HL-60 (cell line): ENCODE measurements around the gene DLK1.

Source experiments
- DNase-seq, 2 experiments: peaks; one replicate each; pipeline ENCODE4 v3.0.0-alpha.2; 2010 to 2020; ENCODE audit warnings: low read depth in 1 of 2, low spot score in 1 of 2
- H3K27ac ChIP-seq: fragments of 250-450 bp; sonication (Bioruptor Pico); replicated peaks from 2 replicates; pipeline ENCODE4 v1.5.1; 2020; ENCODE audit warnings: mild to moderate bottlenecking, moderate library complexity
- H3K27me3 ChIP-seq: fragments of 250-450 bp; sonication (Bioruptor Pico); 2 replicates; pipeline ENCODE4 v1.5.1; 2021; ENCODE audit warnings: mild to moderate bottlenecking, moderate library complexity; ENCODE audit not compliant: insufficient read depth, poor library complexity, severe bottlenecking
- H3K4me3 ChIP-seq: replicated peaks from 2 replicates; pipeline ENCODE4 v1.5.1; 2011; ENCODE audit warnings: mild to moderate bottlenecking, control low read depth, low read length; ENCODE audit not compliant: insufficient read depth
- GABPA ChIP-seq: IDR thresholded peaks from 2 replicates; pipeline ENCODE4 v1.6.1; 2012; ENCODE audit warnings: low read depth
- POLR2AphosphoS5 ChIP-seq: IDR thresholded peaks from 2 replicates; pipeline ENCODE4 v1.6.1; 2012; ENCODE audit warnings: low read depth
- SPI1 ChIP-seq: IDR thresholded peaks from 2 replicates; pipeline ENCODE4 v1.6.1; 2012; ENCODE audit warnings: low read depth, mild to moderate bottlenecking, borderline replicate concordance
- TF ChIP-seq, protein P1 (sequence below): IDR thresholded peaks from one replicate; pipeline ENCODE4 v1.5.1; 2011; ENCODE audit warnings: low read length, control low read depth, inconsistent platforms; ENCODE audit not compliant: insufficient read depth
- TF ChIP-seq, protein P2 (sequence below): IDR thresholded peaks from 2 replicates; pipeline ENCODE4 v1.6.1; 2012; ENCODE audit warnings: low read depth; ENCODE audit not compliant: insufficient replicate concordance

The DLK1 gene

DNA sequence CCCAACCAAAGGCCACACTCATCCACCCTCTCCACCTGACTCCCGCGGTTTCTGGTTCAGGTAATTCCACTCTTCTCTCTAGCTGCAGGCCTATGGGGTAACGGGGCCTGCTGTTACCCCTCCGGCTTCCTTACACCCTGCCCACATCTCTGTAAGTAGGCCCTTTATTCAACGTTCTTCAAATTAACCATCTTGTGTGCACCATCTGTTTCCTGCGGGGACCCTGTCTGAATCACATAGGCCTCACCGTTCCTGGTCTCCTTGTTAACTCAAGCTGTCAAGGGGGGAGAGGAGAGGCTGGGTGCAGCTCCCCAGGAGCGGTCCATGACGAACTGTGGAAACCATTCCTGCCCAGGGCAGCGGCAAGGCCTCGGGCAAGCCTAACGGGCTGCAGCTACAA lies 9.3 kb upstream of the DLK1 start:
- TF ChIP-seq SPI1 = no peak
- TF ChIP-seq, protein P1, sequence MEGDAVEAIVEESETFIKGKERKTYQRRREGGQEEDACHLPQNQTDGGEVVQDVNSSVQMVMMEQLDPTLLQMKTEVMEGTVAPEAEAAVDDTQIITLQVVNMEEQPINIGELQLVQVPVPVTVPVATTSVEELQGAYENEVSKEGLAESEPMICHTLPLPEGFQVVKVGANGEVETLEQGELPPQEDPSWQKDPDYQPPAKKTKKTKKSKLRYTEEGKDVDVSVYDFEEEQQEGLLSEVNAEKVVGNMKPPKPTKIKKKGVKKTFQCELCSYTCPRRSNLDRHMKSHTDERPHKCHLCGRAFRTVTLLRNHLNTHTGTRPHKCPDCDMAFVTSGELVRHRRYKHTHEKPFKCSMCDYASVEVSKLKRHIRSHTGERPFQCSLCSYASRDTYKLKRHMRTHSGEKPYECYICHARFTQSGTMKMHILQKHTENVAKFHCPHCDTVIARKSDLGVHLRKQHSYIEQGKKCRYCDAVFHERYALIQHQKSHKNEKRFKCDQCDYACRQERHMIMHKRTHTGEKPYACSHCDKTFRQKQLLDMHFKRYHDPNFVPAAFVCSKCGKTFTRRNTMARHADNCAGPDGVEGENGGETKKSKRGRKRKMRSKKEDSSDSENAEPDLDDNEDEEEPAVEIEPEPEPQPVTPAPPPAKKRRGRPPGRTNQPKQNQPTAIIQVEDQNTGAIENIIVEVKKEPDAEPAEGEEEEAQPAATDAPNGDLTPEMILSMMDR = no peak
- no peak for TF ChIP-seq GABPA
- TF ChIP-seq, protein P2, sequence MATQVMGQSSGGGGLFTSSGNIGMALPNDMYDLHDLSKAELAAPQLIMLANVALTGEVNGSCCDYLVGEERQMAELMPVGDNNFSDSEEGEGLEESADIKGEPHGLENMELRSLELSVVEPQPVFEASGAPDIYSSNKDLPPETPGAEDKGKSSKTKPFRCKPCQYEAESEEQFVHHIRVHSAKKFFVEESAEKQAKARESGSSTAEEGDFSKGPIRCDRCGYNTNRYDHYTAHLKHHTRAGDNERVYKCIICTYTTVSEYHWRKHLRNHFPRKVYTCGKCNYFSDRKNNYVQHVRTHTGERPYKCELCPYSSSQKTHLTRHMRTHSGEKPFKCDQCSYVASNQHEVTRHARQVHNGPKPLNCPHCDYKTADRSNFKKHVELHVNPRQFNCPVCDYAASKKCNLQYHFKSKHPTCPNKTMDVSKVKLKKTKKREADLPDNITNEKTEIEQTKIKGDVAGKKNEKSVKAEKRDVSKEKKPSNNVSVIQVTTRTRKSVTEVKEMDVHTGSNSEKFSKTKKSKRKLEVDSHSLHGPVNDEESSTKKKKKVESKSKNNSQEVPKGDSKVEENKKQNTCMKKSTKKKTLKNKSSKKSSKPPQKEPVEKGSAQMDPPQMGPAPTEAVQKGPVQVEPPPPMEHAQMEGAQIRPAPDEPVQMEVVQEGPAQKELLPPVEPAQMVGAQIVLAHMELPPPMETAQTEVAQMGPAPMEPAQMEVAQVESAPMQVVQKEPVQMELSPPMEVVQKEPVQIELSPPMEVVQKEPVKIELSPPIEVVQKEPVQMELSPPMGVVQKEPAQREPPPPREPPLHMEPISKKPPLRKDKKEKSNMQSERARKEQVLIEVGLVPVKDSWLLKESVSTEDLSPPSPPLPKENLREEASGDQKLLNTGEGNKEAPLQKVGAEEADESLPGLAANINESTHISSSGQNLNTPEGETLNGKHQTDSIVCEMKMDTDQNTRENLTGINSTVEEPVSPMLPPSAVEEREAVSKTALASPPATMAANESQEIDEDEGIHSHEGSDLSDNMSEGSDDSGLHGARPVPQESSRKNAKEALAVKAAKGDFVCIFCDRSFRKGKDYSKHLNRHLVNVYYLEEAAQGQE = no peak
- Histone ChIP-seq H3K4me3 (no peak overlapping the region), H3K27me3 (peaks cover 10% of the 10 kb centered on the region), H3K27ac (no peak overlapping the region)
- no peak for DNase-seq

DNA sequence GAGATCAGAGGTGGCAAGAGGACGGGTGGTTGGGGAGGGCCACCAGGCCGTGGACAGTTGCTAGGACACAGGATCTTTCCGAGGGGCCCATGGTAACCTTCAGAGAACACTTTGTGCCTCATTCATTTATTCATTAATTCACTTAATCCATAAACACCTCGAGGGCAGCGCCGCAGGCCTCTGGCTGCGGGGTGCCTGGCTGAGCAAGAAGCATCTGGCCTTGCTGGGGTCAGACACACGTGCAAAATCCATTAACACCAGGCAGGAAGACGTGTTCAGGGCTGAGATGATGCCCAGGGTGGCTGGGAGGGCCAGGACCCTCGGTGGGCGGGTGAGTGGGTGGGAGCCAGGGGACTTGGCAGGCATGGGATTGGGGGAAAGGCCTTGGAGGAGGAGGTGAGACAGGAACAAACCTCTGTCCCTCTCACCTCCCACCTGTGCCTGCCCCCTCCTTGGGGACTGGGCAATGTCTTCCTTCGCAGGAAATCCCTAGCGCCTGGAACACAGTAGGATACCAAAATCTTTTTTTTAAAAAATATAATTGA lies 6.6 kb upstream of the DLK1 start:
- H3K27me3 ChIP-seq = peaks cover 10% of the 10 kb centered on the region
- no peak overlapping the region for H3K27ac ChIP-seq
- TF ChIP-seq SPI1 (no peak), GABPA (no peak), POLR2AphosphoS5 (no peak)
- TF ChIP-seq, protein P1 = no peak
- TF ChIP-seq, protein P2 = no peak

DNA sequence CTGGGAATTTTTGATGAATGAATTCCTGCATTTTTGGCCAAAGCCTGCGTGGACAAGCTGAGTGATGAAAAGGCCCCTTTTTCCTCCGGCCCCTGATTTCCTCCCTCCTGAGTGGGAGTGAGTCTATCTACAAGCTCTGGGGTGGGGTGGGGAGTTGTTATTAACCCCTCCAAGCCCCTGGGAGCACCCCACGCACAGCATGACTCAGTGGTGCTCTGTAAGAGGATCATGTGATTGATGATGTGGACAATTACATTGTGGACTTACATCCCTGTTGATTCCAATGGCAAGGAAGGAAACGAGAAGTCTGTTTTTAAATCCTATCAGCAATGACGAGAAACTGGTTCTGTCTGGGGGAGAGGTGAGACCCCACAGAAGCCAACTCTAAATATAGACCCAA lies 5.1 kb upstream of the DLK1 start:
- no peak for DNase-seq
- Histone ChIP-seq H3K27ac (no peak overlapping the region), H3K27me3 (peaks cover 20% of the 10 kb centered on the region), H3K4me3 (no peak overlapping the region)
- TF ChIP-seq GABPA (no peak), SPI1 (no peak), POLR2AphosphoS5 (no peak)
- TF ChIP-seq, protein P1 = no peak
- TF ChIP-seq, protein P2 = no peak

More for the DNA sequence above, 6.6 kb upstream of the DLK1 start:
- no peak overlapping the region for H3K4me3 ChIP-seq
- no peak for DNase-seq
